Transverse colon (tissue), 4 donors: ENCODE data around the gene RNF145. TPM values are rescaled to one million over a fixed set of nuclear protein-coding genes. Genes with fewer than 3 reads are reported as not detected.
"Not testable (repeated sequence)": the region's sequence is repeated elsewhere in the genome, so short reads cannot be mapped to it uniquely, and the experiment has no call there.

Experiments
- DNase-seq: peaks from one replicate; pipeline ENCODE4 v3.0.0-alpha.2; 2019
- H3K27ac ChIP-seq, 4 donors: fragments of 200-600 bp; sonication (generic); 2 replicates each; pipeline ENCODE4 v1.5.1; 2016 to 2018; ENCODE audit warnings: inconsistent platforms in 4 of 4
- H3K27me3 ChIP-seq: fragments of 200-600 bp; sonication (generic); 2 replicates; pipeline ENCODE4 v1.5.1; 2017; ENCODE audit warnings: inconsistent platforms
- H3K36me3 ChIP-seq, 4 donors: fragments of 200-600 bp; sonication (generic); 2 replicates each; pipeline ENCODE4 v1.5.1; 2017 to 2019; ENCODE audit warnings: inconsistent platforms in 4 of 4
- H3K4me1 ChIP-seq, 4 donors: fragments of 200-600 bp; sonication (generic); 2 replicates each; pipeline ENCODE4 v1.5.1; 2017 to 2020; ENCODE audit warnings: inconsistent platforms in 4 of 4
- H3K4me3 ChIP-seq, 4 donors: fragments of 200-600 bp; sonication (generic); 1 replicate in 1 of 4; 2 replicates in 3 of 4; pipeline versions ENCODE4 v1.5.1 to v1.6.1; 2017 to 2019; ENCODE audit warnings: inconsistent platforms in 4 of 4
- H3K9me3 ChIP-seq, 2 donors: fragments of 200-600 bp; sonication (generic); 2 replicates each; pipeline ENCODE4 v1.5.1; 2017 to 2019; ENCODE audit warnings: inconsistent platforms in 2 of 2
- CTCF ChIP-seq, 5 experiments: fragments of 200-600 bp in 3 of 5; fragments of 450-650 bp in 2 of 5; sonication (generic) in 3 of 5; IDR thresholded peaks; 1 replicate in 2 of 5; 2 replicates in 3 of 5; pipeline ENCODE4 v1.5.1; 2016 to 2017; ENCODE audit warnings: antibody characterized with exemption in 5 of 5, inconsistent platforms in 3 of 5, mild to moderate bottlenecking in 2 of 5, moderate library complexity in 1 of 5
- EP300 ChIP-seq: sonication (generic); formaldehyde crosslinking; IDR thresholded peaks from one replicate; pipeline ENCODE4 v1.6.1; 2017; ENCODE audit warnings: antibody characterized with exemption, low read depth
- POLR2A ChIP-seq: fragments of 450-650 bp; IDR thresholded peaks from one replicate; pipeline ENCODE4 v1.6.1; 2016; ENCODE audit warnings: antibody characterized with exemption, mild to moderate bottlenecking, moderate library complexity
- POLR2AphosphoS5 ChIP-seq, 3 donors: sonication (generic); formaldehyde crosslinking; IDR thresholded peaks; one replicate each; pipeline ENCODE4 v1.6.1; 2016; ENCODE audit warnings: antibody characterized with exemption in 3 of 3
- WGBS, 2 donors: methylation state at CpG; one replicate each; pipeline ENCODE4 v1.1.5; 2018; ENCODE audit warnings: low coverage in 1 of 2; 5-methylcytosine and 5-hydroxymethylcytosine counted together
- in situ Hi-C, 4 donors: fragments of 200-750 bp; cut with MboI; loops; one replicate each; pipeline versions ENCODE4 v1.15.0 to v1.15.1; 2017; ENCODE audit warnings: low sequenced_read_pairs in 3 of 4, low pct_ligation_motif_present in 1 of 4, low pct_unique_long_range_greater_than_20kb in 1 of 4
- intact Hi-C: fragments of 100-400 bp; cut with DNase I; formaldehyde crosslinking; loops from one replicate; pipeline ENCODE4 v1.15.1; 2023; ENCODE audit warnings: low total_unique reads
- total RNA-seq, 4 donors: library from RNA; depleted of rRNA; stranded (reverse); fragments of >200 nt; gene quantifications; one replicate each; pipeline ENCODE4 v1.1.0, GENCODE V29; 2016

RNF145 gene
- total RNA-seq, 4 donors from 2014 or later, result 11.5 to 59.4 (median 29.2) TPM

GRCh38 chr5:159155960-159156359 lies 53.4 kb downstream of the RNF145 start:
- peaks cover 0 to 18% (median 3%) of the 10 kb centered on the region in 4 donors for H3K36me3 ChIP-seq
- H3K27me3 ChIP-seq, result no peaks in the 10 kb centered on the region
- DNase-seq, result no peak
- H3K4me3 ChIP-seq, result no peak overlapping the region
- TF ChIP-seq EP300 (no peak), POLR2AphosphoS5 (IDR thresholded peaks at IDR 0.05) (no peak), CTCF (IDR thresholded peaks at IDR 0.05) (no peak), POLR2A (no peak)
- in situ Hi-C loops (loop anchor here in 3 of 4 donors (10.0 to 25.0 kb wide), 4 partner anchors 106 to 831 kb away; partner anchors contain the start of gene UBLCP1 (in 2 of the 3)), intact Hi-C loops (loop anchor here (10.0 kb wide), 1 partner anchor 109 kb away; the partner anchor contains the start of gene UBLCP1)
- H3K27ac ChIP-seq, result no peak overlapping the region
- no peaks in the 10 kb centered on the region for H3K9me3 ChIP-seq
- WGBS, 2 donors, result 77 to 93% methylated on average over 2 of the region's 2 CpGs
- H3K4me1 ChIP-seq, result peaks cover 0 to 9% (median 3%) of the 10 kb centered on the region in 4 donors

- Histone ChIP-seq H3K9me3 (no peaks in the 10 kb centered on the region), H3K27me3 (no peaks in the 10 kb centered on the region), H3K4me1 (peaks cover 0 to 9% (median 3%) of the 10 kb centered on the region in 4 donors), H3K27ac (no peak overlapping the region), H3K36me3 (peaks cover 0 to under 1% (median 0%) of the 10 kb centered on the region in 4 donors), H3K4me3 (no peak overlapping the region)
- in situ Hi-C loops, result loop anchor here in 3 of 4 donors (10.0 to 25.0 kb wide), 4 partner anchors 109 to 834 kb away; partner anchors contain the start of gene UBLCP1 (in 2 of the 3)
- TF ChIP-seq POLR2AphosphoS5 (IDR thresholded peaks at IDR 0.05) (no peak), POLR2A (no peak), EP300 (no peak), CTCF (IDR thresholded peaks at IDR 0.05) (no peak)
- 63 to 74% methylated on average over 2 of the region's 2 CpGs for WGBS, 2 donors
- no peak for DNase-seq
- intact Hi-C loops, result loop anchor here (10.0 kb wide), 1 partner anchor 112 kb away; the partner anchor contains the start of gene UBLCP1
Measured at GRCh38 chr5:159152876-159153275, 56.5 kb downstream of the RNF145 start.

- TF ChIP-seq POLR2A, result no peak
- whole genome bisulfite sequencing, 2 donors, result 93% methylated on average over 6 to 7 of the region's 7 CpGs
- intact Hi-C loops (no loop called here), in situ Hi-C loops (loop anchor here in 2 of 4 donors (25.0 kb wide), 1 partner anchor 1387 kb away; no protein-coding TSS in a partner anchor)
- no peaks in the 10 kb centered on the region for H3K27me3 ChIP-seq
- H3K4me1 ChIP-seq, result no peaks in the 10 kb centered on the region
- no peak for DNase-seq
- H3K36me3 ChIP-seq, result no peaks in the 10 kb centered on the region
- H3K27ac ChIP-seq, result no peak overlapping the region
- no peak overlapping the region for H3K4me3 ChIP-seq
- H3K9me3 ChIP-seq, result no peaks in the 10 kb centered on the region
Measured at GRCh38 chr5:159149085-159149484, 60.3 kb downstream of the RNF145 start.

GRCh38 chr5:159147976-159148375 lies 61.4 kb downstream of the RNF145 start:
- 50 to 59% methylated on average over 1 of the region's 1 CpG for WGBS, 2 donors
- no peak for DNase-seq
- H3K4me3 ChIP-seq, result no peak overlapping the region
- no peaks in the 10 kb centered on the region for H3K4me1 ChIP-seq
- intact Hi-C loops, result no loop called here
- H3K9me3 ChIP-seq, result no peaks in the 10 kb centered on the region
- in situ Hi-C loops, result loop anchor here in 2 of 4 donors (25.0 kb wide), 1 partner anchor 1386 kb away; no protein-coding TSS in a partner anchor
- no peak overlapping the region for H3K27ac ChIP-seq
- H3K27me3 ChIP-seq, result no peaks in the 10 kb centered on the region
- no peak for TF ChIP-seq EP300
- no peak for TF ChIP-seq POLR2AphosphoS5 (IDR thresholded peaks at IDR 0.05)
- no peak for TF ChIP-seq POLR2A
- no peak for TF ChIP-seq CTCF (IDR thresholded peaks at IDR 0.05)
- no peaks in the 10 kb centered on the region for H3K36me3 ChIP-seq

- H3K27ac ChIP-seq, result no peak overlapping the region
- no peaks in the 10 kb centered on the region for H3K9me3 ChIP-seq
- no peak for TF ChIP-seq POLR2AphosphoS5 (IDR thresholded peaks at IDR 0.05)
- TF ChIP-seq POLR2A, result no peak
- TF ChIP-seq EP300, result no peak
- no peak for TF ChIP-seq CTCF (IDR thresholded peaks at IDR 0.05)
- in situ Hi-C loops (loop anchor here in 2 of 4 donors (25.0 kb wide), 1 partner anchor 1385 kb away; no protein-coding TSS in a partner anchor), intact Hi-C loops (no loop called here)
- H3K4me1 ChIP-seq, result no peaks in the 10 kb centered on the region
- no peaks in the 10 kb centered on the region for H3K27me3 ChIP-seq
- H3K4me3 ChIP-seq, result no peak overlapping the region
- no peaks in the 10 kb centered on the region for H3K36me3 ChIP-seq
- DNase-seq, result no peak
- WGBS, 2 donors, result 61 to 71% methylated on average over 3 to 4 of the region's 4 CpGs
Measured at GRCh38 chr5:159146839-159147238, 62.5 kb downstream of the RNF145 start.

GRCh38 chr5:159145160-159145559 lies 64.2 kb downstream of the RNF145 start:
- DNase-seq, H3K27ac ChIP-seq, H3K4me1 ChIP-seq, H3K9me3 ChIP-seq, H3K4me3 ChIP-seq, intact Hi-C loops, H3K36me3 ChIP-seq, H3K27me3 ChIP-seq: not testable (repeated sequence)
- WGBS, 2 donors, result 94 to 100% methylated on average over 1 of the region's 1 CpG
- in situ Hi-C loops, result loop anchor here in 2 of 4 donors (25.0 kb wide), 1 partner anchor 1383 kb away; no protein-coding TSS in a partner anchor
